Endodermal cell (in vitro differentiated cells): ENCODE measurements around the gene EPC2. TPM values are rescaled to one million over a fixed set of nuclear protein-coding genes. Genes with fewer than 3 reads are reported as not detected.

Source experiments
- DNase-seq: peaks from one replicate; pipeline ENCODE4 v3.0.0-alpha.2; 2017
- H3K27ac ChIP-seq: 2 replicates; pipeline ENCODE4 v1.5.1; 2013; ENCODE audit warnings: mild to moderate bottlenecking, low read depth, low read length, moderate library complexity
- H3K27me3 ChIP-seq: 2 replicates; pipeline ENCODE4 v1.6.1; 2013; ENCODE audit warnings: mild to moderate bottlenecking, low read length, moderate library complexity; ENCODE audit not compliant: insufficient read depth, control insufficient read depth, poor library complexity, severe bottlenecking
- H3K36me3 ChIP-seq: 2 replicates; pipeline ENCODE4 v1.7.0; 2013; ENCODE audit warnings: mild to moderate bottlenecking, low read length, moderate library complexity; ENCODE audit not compliant: control insufficient read depth, insufficient read depth
- H3K4me1 ChIP-seq: one replicate; pipeline ENCODE4 v1.7.0; 2013; ENCODE audit warnings: low read length; ENCODE audit not compliant: control insufficient read depth, insufficient read depth
- H3K4me3 ChIP-seq: 2 replicates; pipeline ENCODE4 v1.5.1; 2013; ENCODE audit warnings: mild to moderate bottlenecking, low read length, moderate library complexity
- H3K9ac ChIP-seq: 2 replicates; pipeline ENCODE4 v1.6.1; 2013; ENCODE audit warnings: mild to moderate bottlenecking, low read length, moderate library complexity; ENCODE audit not compliant: poor library complexity, severe bottlenecking; ENCODE audit errors: extremely low read depth
- H3K9me3 ChIP-seq: 2 replicates; pipeline ENCODE4 v1.6.1; 2013; ENCODE audit warnings: mild to moderate bottlenecking, low read length, moderate library complexity; ENCODE audit not compliant: control insufficient read depth
- H3K27ac Mint-ChIP-seq: 2 replicates; pipeline ENCODE4 v1.8.0; 2020; ENCODE audit warnings: mixed read lengths
- H3K27me3 Mint-ChIP-seq: 2 replicates; pipeline ENCODE4 v1.8.0; 2021; ENCODE audit warnings: mild to moderate bottlenecking, mixed read lengths; ENCODE audit not compliant: insufficient read depth
- H3K36me3 Mint-ChIP-seq: 2 replicates; pipeline ENCODE4 v1.8.0; 2020; ENCODE audit warnings: low read depth, mixed read lengths
- H3K4me1 Mint-ChIP-seq: 2 replicates; pipeline ENCODE4 v1.8.0; 2020; ENCODE audit warnings: mixed read lengths
- H3K4me3 Mint-ChIP-seq: 2 replicates; pipeline ENCODE4 v1.8.0; 2020; ENCODE audit warnings: mild to moderate bottlenecking, moderate library complexity, mixed read lengths
- H3K9me3 Mint-ChIP-seq: 2 replicates; pipeline ENCODE4 v1.8.0; 2020; ENCODE audit warnings: mild to moderate bottlenecking, mixed read lengths
- CTCF ChIP-seq: fragments of 200-600 bp; sonication (generic); conservative IDR thresholded peaks from 2 replicates; pipeline ENCODE4 v1.5.0; 2021; ENCODE audit warnings: antibody characterized with exemption, mild to moderate bottlenecking
- WGBS, 2 experiments: methylation state at CpG; one replicate each; pipeline versions ENCODE4 v1.1.5 to v1.1.7; 2013; ENCODE audit warnings: missing lambda C conversion rate in 2 of 2, mixed read lengths in 1 of 2; ENCODE audit not compliant: insufficient coverage in 1 of 2, insufficient read length in 1 of 2; 5-methylcytosine and 5-hydroxymethylcytosine counted together
- total RNA-seq, 2 donors: library from RNA; stranded (reverse); fragmentation: NEBNext Ultra II Directional in 1 of 2; extraction: Animal tissue kit (Norgen Biotek cat#: 25700) in 1 of 2; gene quantifications; 2 replicates in 1 of 2; 3 replicates in 1 of 2; pipeline ENCODE4 v1.2.1, GENCODE V29; 2021

Gene EPC2
- total RNA-seq, 2 donors from 2014 or later = 23.0 to 32.0 TPM

- 93 to 96% methylated on average over 8 to 10 of the region's 10 CpGs for WGBS, 2 experiments
These were observed 41.5 kb upstream of the EPC2 start for GRCh38 chr2:148602885-148603561.

GRCh38 chr2:148603562-148603920 lies 41.0 kb upstream of the EPC2 start:
- no peaks in the 10 kb centered on the region for H3K36me3 ChIP-seq
- no peak for TF ChIP-seq CTCF
- H3K4me1 ChIP-seq = no peaks in the 10 kb centered on the region
- peaks cover 13% of the 10 kb centered on the region for H3K27me3 Mint-ChIP-seq
- H3K27me3 ChIP-seq = no peaks in the 10 kb centered on the region
- H3K27ac ChIP-seq = no peak overlapping the region
- H3K9me3 Mint-ChIP-seq = peaks cover 6% of the 10 kb centered on the region
- no peaks in the 10 kb centered on the region for H3K36me3 Mint-ChIP-seq
- no peak overlapping the region for H3K4me3 ChIP-seq
- H3K9me3 ChIP-seq = no peaks in the 10 kb centered on the region
- H3K4me3 Mint-ChIP-seq = no peak overlapping the region
- no peaks in the 10 kb centered on the region for H3K4me1 Mint-ChIP-seq
- H3K27ac Mint-ChIP-seq = no peak overlapping the region
- 87 to 95% methylated on average over 3 of the region's 3 CpGs for WGBS, 2 experiments
- no peak for DNase-seq
- H3K9ac ChIP-seq = no peak overlapping the region

More at GRCh38 chr2:148602885-148603561, 41.5 kb upstream of the EPC2 start:
- H3K36me3 ChIP-seq = no peaks in the 10 kb centered on the region
- DNase-seq = no peak
- peaks cover 6% of the 10 kb centered on the region for H3K9me3 Mint-ChIP-seq
- H3K9me3 ChIP-seq = no peaks in the 10 kb centered on the region
- no peak overlapping the region for H3K27ac ChIP-seq
- H3K27me3 Mint-ChIP-seq = peaks cover 16% of the 10 kb centered on the region
- no peak overlapping the region for H3K27ac Mint-ChIP-seq
- H3K27me3 ChIP-seq = no peaks in the 10 kb centered on the region
- H3K36me3 Mint-ChIP-seq = no peaks in the 10 kb centered on the region
- no peaks in the 10 kb centered on the region for H3K4me1 Mint-ChIP-seq
- no peak overlapping the region for H3K4me3 ChIP-seq
- H3K4me1 ChIP-seq = no peaks in the 10 kb centered on the region
- no peak for TF ChIP-seq CTCF
- no peak overlapping the region for H3K9ac ChIP-seq
- H3K4me3 Mint-ChIP-seq = no peak overlapping the region

- Mint-ChIP-seq H3K27me3 (peaks cover 11% of the 10 kb centered on the region), H3K9me3 (peaks cover 6% of the 10 kb centered on the region), H3K27ac (no peak overlapping the region), H3K36me3 (no peaks in the 10 kb centered on the region), H3K4me1 (no peaks in the 10 kb centered on the region), H3K4me3 (no peak overlapping the region)
- no peak for TF ChIP-seq CTCF
- Histone ChIP-seq H3K27ac (no peak overlapping the region), H3K4me3 (no peak overlapping the region), H3K4me1 (no peaks in the 10 kb centered on the region), H3K9me3 (no peaks in the 10 kb centered on the region), H3K36me3 (no peaks in the 10 kb centered on the region), H3K27me3 (no peaks in the 10 kb centered on the region), H3K9ac (no peak overlapping the region)
- no peak for DNase-seq
- WGBS, 2 experiments = 97% methylated on average over 6 to 7 of the region's 7 CpGs
These were observed 39.6 kb upstream of the EPC2 start for GRCh38 chr2:148604927-148605326.
